Upper lobe of right lung (tissue), 1 donor: Measurements from ENCODE around the gene ARPC1A. TPM values are rescaled to one million over a fixed set of nuclear protein-coding genes. Genes with fewer than 3 reads are reported as not detected.
A peak's percentile ranks its signal among the peaks of the same experiment; 100 is the strongest.

Experiments used
- ATAC-seq: fragments of 200-7000 bp; cut with Tn5 transposase; one replicate; pipeline ENCODE4 v1.9.1; 2020; ENCODE audit warnings: mild to moderate bottlenecking, moderate library complexity
- DNase-seq: peaks from one replicate; pipeline ENCODE4 v3.0.0-alpha.2; 2020
- H3K27ac ChIP-seq: fragments of 200-600 bp; one replicate; pipeline ENCODE4 v1.8.0; 2022
- H3K27me3 ChIP-seq: fragments of 200-600 bp; one replicate; pipeline ENCODE4 v1.8.0; 2022; ENCODE audit warnings: mild to moderate bottlenecking
- H3K36me3 ChIP-seq: fragments of 200-600 bp; one replicate; pipeline ENCODE4 v1.8.0; 2022
- H3K4me1 ChIP-seq: fragments of 200-600 bp; one replicate; pipeline ENCODE4 v1.8.0; 2022
- H3K4me3 ChIP-seq: fragments of 200-600 bp; one replicate; pipeline ENCODE4 v1.8.0; 2022; ENCODE audit warnings: mild to moderate bottlenecking
- H3K9me3 ChIP-seq: fragments of 200-600 bp; one replicate; pipeline ENCODE4 v1.8.0; 2022
- intact Hi-C: fragments of 100-400 bp; cut with DNase I; formaldehyde crosslinking; loops from one replicate; pipeline ENCODE4 v1.11.0; 2022
- total RNA-seq: library from RNA; stranded (reverse); fragmentation: NEBNext Ultra II Directional; extraction: Animal tissue kit (Norgen Biotek cat#: 25700); gene quantifications from one replicate; pipeline ENCODE4 v1.2.1, GENCODE V29; 2021
- TF ChIP-seq, protein P1 (sequence below): fragments of 200-600 bp; IDR thresholded peaks from one replicate; pipeline ENCODE4 v1.8.0; 2022; ENCODE audit warnings: antibody characterized with exemption
- donor health status: DM: no; HTN: yes; CAD: no; lungs with severe emphysema.

Gene ARPC1A
- total RNA-seq, 1 donor from 2014 or later, result 137 TPM

- no peaks in the 10 kb centered on the region for H3K27me3 ChIP-seq
- TF ChIP-seq, protein P1, sequence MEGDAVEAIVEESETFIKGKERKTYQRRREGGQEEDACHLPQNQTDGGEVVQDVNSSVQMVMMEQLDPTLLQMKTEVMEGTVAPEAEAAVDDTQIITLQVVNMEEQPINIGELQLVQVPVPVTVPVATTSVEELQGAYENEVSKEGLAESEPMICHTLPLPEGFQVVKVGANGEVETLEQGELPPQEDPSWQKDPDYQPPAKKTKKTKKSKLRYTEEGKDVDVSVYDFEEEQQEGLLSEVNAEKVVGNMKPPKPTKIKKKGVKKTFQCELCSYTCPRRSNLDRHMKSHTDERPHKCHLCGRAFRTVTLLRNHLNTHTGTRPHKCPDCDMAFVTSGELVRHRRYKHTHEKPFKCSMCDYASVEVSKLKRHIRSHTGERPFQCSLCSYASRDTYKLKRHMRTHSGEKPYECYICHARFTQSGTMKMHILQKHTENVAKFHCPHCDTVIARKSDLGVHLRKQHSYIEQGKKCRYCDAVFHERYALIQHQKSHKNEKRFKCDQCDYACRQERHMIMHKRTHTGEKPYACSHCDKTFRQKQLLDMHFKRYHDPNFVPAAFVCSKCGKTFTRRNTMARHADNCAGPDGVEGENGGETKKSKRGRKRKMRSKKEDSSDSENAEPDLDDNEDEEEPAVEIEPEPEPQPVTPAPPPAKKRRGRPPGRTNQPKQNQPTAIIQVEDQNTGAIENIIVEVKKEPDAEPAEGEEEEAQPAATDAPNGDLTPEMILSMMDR, result no peak
- intact Hi-C loops, result no loop called here
- H3K27ac ChIP-seq, result no peak overlapping the region
- H3K36me3 ChIP-seq, result peaks cover 89% of the 10 kb centered on the region
- ATAC-seq (no peak), DNase-seq (no peak)
- H3K4me3 ChIP-seq, result no peak overlapping the region
- H3K9me3 ChIP-seq, result no peaks in the 10 kb centered on the region
- peaks cover 18% of the 10 kb centered on the region for H3K4me1 ChIP-seq
Observed at GRCh38 chr7:99395616-99396327, 70.1 kb downstream of the ARPC1A start.

DNA sequence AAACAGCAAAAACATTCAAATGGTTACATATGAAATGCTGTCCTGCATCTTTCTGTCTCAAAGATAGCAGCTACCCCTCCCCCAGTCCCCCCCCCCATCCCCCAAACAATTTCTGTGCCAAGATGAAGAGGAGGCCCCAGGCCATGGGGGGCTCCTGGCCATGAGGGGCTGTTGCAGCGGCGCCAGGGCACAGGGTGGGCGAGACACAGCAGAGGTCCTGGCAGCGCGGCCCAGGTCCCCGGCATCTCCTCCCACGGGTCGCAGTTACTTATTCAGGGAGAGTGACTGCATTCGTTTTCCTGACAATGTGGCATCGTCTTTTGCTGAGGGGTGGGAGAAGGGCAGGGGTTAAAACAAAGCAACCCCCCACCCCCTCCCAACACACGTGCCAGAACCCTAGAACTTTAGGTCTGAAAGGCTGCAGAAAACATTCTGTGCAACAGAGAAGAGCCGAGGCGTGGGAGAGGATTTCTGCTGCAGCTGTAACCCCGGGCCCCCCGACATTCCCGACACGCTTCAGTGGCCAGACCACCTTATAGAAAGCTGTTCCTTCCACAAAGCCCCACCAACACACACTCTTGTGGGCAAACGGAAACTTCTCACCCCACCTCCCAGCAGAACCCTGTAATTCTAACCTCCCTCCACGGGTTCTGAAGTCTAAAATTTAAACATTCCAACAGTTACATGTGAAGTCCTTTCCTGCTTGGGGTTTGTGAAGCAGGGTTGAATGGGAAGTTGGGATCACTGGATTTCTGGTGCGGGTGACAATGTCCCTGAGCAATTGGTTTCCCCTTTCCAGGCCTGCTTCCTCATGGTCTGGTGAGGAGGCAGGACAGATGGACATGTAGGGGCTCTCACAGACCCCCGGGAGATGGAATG, 71.0 kb downstream of the ARPC1A start:
- TF ChIP-seq, protein P1, result no peak
- Histone ChIP-seq H3K9me3 (no peaks in the 10 kb centered on the region), H3K36me3 (peaks cover 87% of the 10 kb centered on the region), H3K4me1 (peaks cover 18% of the 10 kb centered on the region), H3K27ac (no peak overlapping the region), H3K4me3 (no peak overlapping the region), H3K27me3 (no peaks in the 10 kb centered on the region)
- intact Hi-C loops, result no loop called here
- no peak for ATAC-seq
- DNase-seq, result no peak

DNA sequence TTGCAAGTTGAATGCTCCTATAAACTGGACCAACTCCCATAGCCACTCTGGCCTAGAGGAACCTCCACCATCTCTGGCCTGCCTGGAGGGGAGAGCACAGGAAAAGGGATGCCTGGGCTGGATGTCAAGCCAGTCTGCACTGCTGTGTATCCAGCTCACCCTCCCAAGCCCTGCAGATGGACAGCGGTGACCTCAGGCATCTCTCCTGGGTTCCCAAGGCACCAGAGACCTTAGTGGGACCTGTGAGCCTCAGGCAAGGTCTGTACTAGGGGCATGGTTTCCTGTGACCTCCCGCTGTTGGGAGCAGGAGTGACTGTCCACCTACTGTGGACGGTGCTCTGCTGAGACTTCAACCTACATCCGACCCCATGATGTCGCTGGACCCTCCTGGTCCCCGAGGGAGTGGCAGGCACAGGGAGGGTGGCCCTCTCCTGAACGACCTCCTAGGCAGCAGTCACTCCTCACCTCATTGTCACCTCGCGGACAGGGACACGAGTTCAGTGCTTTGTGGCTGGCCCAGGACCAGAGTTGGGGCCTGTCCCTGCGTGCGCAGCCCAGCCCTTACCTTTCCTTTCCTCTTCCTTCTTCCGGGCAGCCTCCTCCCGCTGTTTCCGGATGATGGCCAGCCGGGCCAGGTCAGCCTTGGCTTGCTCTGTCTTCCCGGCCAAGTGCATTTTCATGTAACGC, 71.7 kb downstream of the ARPC1A start:
- Histone ChIP-seq H3K27me3 (no peaks in the 10 kb centered on the region), H3K36me3 (peaks cover 86% of the 10 kb centered on the region), H3K4me1 (peaks cover 13% of the 10 kb centered on the region), H3K27ac (no peak overlapping the region), H3K4me3 (no peak overlapping the region), H3K9me3 (no peaks in the 10 kb centered on the region)
- ATAC-seq, result no peak
- DNase-seq, result no peak
- TF ChIP-seq, protein P1, result no peak
- intact Hi-C loops, result no loop called here

GRCh38 chr7:99398891-99399445, 73.3 kb downstream of the ARPC1A start:
- Histone ChIP-seq H3K27ac (no peak overlapping the region), H3K4me1 (peaks cover 9% of the 10 kb centered on the region), H3K4me3 (no peak overlapping the region), H3K36me3 (peaks cover 94% of the 10 kb centered on the region), H3K9me3 (no peaks in the 10 kb centered on the region), H3K27me3 (no peaks in the 10 kb centered on the region)
- no peak for ATAC-seq
- intact Hi-C loops, result no loop called here
- DNase-seq, result no peak
- TF ChIP-seq, protein P1, result no peak

DNA sequence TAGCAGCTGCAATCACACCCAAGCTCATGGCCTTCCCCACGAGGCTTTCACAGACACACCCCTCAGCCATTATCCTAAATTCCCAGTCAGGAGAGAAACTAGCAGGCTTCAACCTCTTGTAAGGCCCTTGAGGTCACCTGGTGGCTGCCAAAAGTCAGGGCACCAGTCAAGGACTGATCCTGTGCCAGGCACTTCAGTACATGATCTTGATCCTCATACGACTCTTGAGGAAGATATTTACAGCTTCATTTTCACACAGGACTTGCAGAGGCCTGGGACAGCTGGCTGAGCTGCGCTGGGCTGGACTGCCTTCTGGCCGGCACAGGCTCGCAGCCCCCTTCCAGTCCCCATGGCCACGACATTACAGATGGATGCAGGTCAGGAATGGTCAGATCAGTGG, 73.9 kb downstream of the ARPC1A start:
- TF ChIP-seq, protein P1, result peak; percentile 18
- intact Hi-C loops, result no loop called here
- Histone ChIP-seq H3K27me3 (no peaks in the 10 kb centered on the region), H3K27ac (no peak overlapping the region), H3K4me1 (peaks cover 13% of the 10 kb centered on the region), H3K9me3 (no peaks in the 10 kb centered on the region), H3K36me3 (peaks cover 88% of the 10 kb centered on the region), H3K4me3 (no peak overlapping the region)
- ATAC-seq (peak; percentile 69), DNase-seq (no peak)
